C4-2B (cell line): ENCODE measurements around the gene USP43.

ENCODE experiments used
- ZFX ChIP-seq: fragments of 450-650 bp; IDR thresholded peaks from 2 replicates; pipeline ENCODE4 v1.6.1; 2017
- TF ChIP-seq, protein P1 (sequence below): fragments of 450-650 bp; conservative IDR thresholded peaks from 2 replicates; pipeline ENCODE4 v1.5.1; 2017; ENCODE audit warnings: mild to moderate bottlenecking

DNA sequence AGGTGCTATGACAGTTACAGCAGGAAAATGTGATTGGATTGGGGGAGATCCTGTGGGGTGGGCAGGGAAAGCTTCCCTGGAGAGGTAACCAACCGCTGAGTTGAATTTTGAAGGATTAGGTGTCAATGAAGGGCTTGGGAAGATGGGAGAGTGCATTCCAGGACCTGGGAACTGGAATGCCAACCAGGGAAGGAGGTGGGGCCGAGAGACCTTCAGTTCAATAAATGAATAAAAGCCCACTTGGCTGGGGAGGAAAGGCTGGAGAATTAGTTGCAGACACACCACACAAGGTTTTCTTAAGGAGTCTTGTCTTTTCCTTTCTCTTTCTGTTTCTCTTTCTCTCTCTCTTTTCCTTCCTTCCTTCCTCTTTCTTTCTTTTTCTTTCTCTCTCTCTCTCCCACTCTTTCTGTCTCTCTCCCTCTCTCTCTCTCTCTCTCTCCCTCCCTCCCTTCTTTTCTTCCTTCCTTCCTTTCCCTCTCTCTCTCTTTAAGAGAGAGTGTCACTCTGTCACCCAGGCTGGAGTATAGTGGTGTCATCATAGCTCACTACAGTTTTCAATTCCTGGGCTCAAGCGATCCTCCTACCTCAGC, 3.3 kb downstream of the USP43 start:
- TF ChIP-seq, protein P1, sequence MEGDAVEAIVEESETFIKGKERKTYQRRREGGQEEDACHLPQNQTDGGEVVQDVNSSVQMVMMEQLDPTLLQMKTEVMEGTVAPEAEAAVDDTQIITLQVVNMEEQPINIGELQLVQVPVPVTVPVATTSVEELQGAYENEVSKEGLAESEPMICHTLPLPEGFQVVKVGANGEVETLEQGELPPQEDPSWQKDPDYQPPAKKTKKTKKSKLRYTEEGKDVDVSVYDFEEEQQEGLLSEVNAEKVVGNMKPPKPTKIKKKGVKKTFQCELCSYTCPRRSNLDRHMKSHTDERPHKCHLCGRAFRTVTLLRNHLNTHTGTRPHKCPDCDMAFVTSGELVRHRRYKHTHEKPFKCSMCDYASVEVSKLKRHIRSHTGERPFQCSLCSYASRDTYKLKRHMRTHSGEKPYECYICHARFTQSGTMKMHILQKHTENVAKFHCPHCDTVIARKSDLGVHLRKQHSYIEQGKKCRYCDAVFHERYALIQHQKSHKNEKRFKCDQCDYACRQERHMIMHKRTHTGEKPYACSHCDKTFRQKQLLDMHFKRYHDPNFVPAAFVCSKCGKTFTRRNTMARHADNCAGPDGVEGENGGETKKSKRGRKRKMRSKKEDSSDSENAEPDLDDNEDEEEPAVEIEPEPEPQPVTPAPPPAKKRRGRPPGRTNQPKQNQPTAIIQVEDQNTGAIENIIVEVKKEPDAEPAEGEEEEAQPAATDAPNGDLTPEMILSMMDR, result no peak
- TF ChIP-seq ZFX, result no peak
